H9 (cell line): ENCODE data around the gene NPLOC4. TPM values are rescaled to one million over a fixed set of nuclear protein-coding genes. Genes with fewer than 3 reads are reported as not detected.

ENCODE experiments used
- DNase-seq: peaks from one replicate; pipeline ENCODE4 v3.0.0-alpha.2; 2017
- H2AFZ ChIP-seq: one replicate; pipeline ENCODE4 v1.6.1; 2013; ENCODE audit warnings: mild to moderate bottlenecking, low read length, control low read depth, moderate library complexity
- H2AK5ac ChIP-seq: 2 replicates; pipeline ENCODE4 v1.6.1; 2013; ENCODE audit warnings: low read length, control low read depth, mixed read lengths; ENCODE audit not compliant: insufficient read length
- H2BK120ac ChIP-seq: one replicate; pipeline ENCODE4 v1.6.1; 2013; ENCODE audit warnings: low read depth, mild to moderate bottlenecking, low read length, control low read depth, inconsistent platforms; ENCODE audit not compliant: poor library complexity, severe bottlenecking
- H2BK12ac ChIP-seq: 2 replicates; pipeline ENCODE4 v1.6.1; 2013; ENCODE audit warnings: low read length, control low read depth, mixed read lengths, low read depth; ENCODE audit not compliant: insufficient read length
- H2BK15ac ChIP-seq: 2 replicates; pipeline ENCODE4 v1.6.1; 2013; ENCODE audit warnings: low read depth, low read length, control low read depth
- H2BK20ac ChIP-seq: one replicate; pipeline ENCODE4 v1.6.1; 2013; ENCODE audit warnings: low read depth, mild to moderate bottlenecking, low read length, control low read depth, inconsistent platforms; ENCODE audit not compliant: poor library complexity, severe bottlenecking
- H2BK5ac ChIP-seq: 2 replicates; pipeline ENCODE4 v1.6.1; 2013; ENCODE audit warnings: low read length, control low read depth, mixed read lengths; ENCODE audit not compliant: insufficient read length
- H3K14ac ChIP-seq: 2 replicates; pipeline ENCODE4 v1.6.1; 2013; ENCODE audit warnings: low read length, control low read depth; ENCODE audit not compliant: insufficient read depth
- H3K18ac ChIP-seq: 2 replicates; pipeline ENCODE4 v1.6.1; 2013; ENCODE audit warnings: low read depth, mild to moderate bottlenecking, mixed read lengths, low read length, control low read depth; ENCODE audit not compliant: insufficient read length
- H3K23ac ChIP-seq: 2 replicates; pipeline ENCODE4 v1.6.1; 2013; ENCODE audit warnings: low read length, control low read depth, mixed read lengths, low read depth; ENCODE audit not compliant: insufficient read length
- H3K23me2 ChIP-seq: 2 replicates; pipeline ENCODE4 v1.6.1; 2013; ENCODE audit warnings: low read depth, mild to moderate bottlenecking, mixed read lengths, low read length, control low read depth; ENCODE audit not compliant: insufficient read length, poor library complexity, severe bottlenecking
- H3K27ac ChIP-seq: 2 replicates; pipeline ENCODE4 v1.5.1; 2013; ENCODE audit warnings: low read length, control low read depth, mixed read lengths, low read depth; ENCODE audit not compliant: insufficient read length
- H3K27me3 ChIP-seq: 2 replicates; pipeline ENCODE4 v1.6.1; 2013; ENCODE audit warnings: low read length, control low read depth, inconsistent platforms; ENCODE audit not compliant: insufficient read depth
- H3K4ac ChIP-seq: 2 replicates; pipeline ENCODE4 v1.6.1; 2013; ENCODE audit warnings: low read depth, mild to moderate bottlenecking, control low read depth, inconsistent platforms, low read length, moderate library complexity
- H3K4me1 ChIP-seq: 2 replicates; pipeline ENCODE4 v1.6.1; 2013; ENCODE audit warnings: low read length, control low read depth, inconsistent platforms; ENCODE audit not compliant: insufficient read depth
- H3K4me2 ChIP-seq: 2 replicates; pipeline ENCODE4 v1.6.1; 2013; ENCODE audit warnings: low read length, control low read depth, mixed read lengths; ENCODE audit not compliant: insufficient read length, insufficient read depth
- H3K56ac ChIP-seq: 2 replicates; pipeline ENCODE4 v1.6.1; 2013; ENCODE audit warnings: low read depth, mild to moderate bottlenecking, mixed read lengths, low read length, control low read depth; ENCODE audit not compliant: insufficient read length
- H3K79me1 ChIP-seq: 2 replicates; pipeline ENCODE4 v1.6.1; 2013; ENCODE audit warnings: low read depth, mild to moderate bottlenecking, moderate library complexity, low read length, control low read depth, inconsistent platforms; ENCODE audit not compliant: insufficient read depth, poor library complexity, severe bottlenecking
- H3K79me2 ChIP-seq: 2 replicates; pipeline ENCODE4 v1.6.1; 2013; ENCODE audit warnings: low read length, control low read depth, inconsistent platforms; ENCODE audit not compliant: insufficient read depth
- H3K9ac ChIP-seq: 2 replicates; pipeline ENCODE4 v1.6.1; 2013; ENCODE audit warnings: low read length, control low read depth, mixed read lengths; ENCODE audit not compliant: insufficient read length; ENCODE audit errors: extremely low read depth
- H3K9me3 ChIP-seq: one replicate; pipeline ENCODE4 v1.6.1; 2013; ENCODE audit warnings: low read depth, low read length, inconsistent platforms; ENCODE audit not compliant: control insufficient read depth
- H3T11ph ChIP-seq: one replicate; pipeline ENCODE4 v1.6.1; 2013; ENCODE audit warnings: mild to moderate bottlenecking, low read length, control low read depth, inconsistent platforms
- H4K20me1 ChIP-seq: one replicate; pipeline ENCODE4 v1.6.1; 2013; ENCODE audit not compliant: control insufficient read depth, insufficient read length, insufficient read depth
- H4K5ac ChIP-seq: 2 replicates; pipeline ENCODE4 v1.6.1; 2013; ENCODE audit warnings: low read depth, mild to moderate bottlenecking, mixed read lengths, low read length, control low read depth; ENCODE audit not compliant: insufficient read length
- H4K8ac ChIP-seq: replicated peaks from 2 replicates; pipeline ENCODE4 v1.6.1; 2013; ENCODE audit warnings: low read length, control low read depth, mixed read lengths, low read depth; ENCODE audit not compliant: insufficient read length
- H4K91ac ChIP-seq: 2 replicates; pipeline ENCODE4 v1.6.1; 2013; ENCODE audit warnings: low read depth, mild to moderate bottlenecking, moderate library complexity, mixed read lengths, low read length, control low read depth; ENCODE audit not compliant: insufficient read length
- H3K27ac Mint-ChIP-seq, 3 experiments: 2 replicates in 2 of 3; 3 replicates in 1 of 3; pipeline ENCODE4 v1.8.0; 2020 to 2021; ENCODE audit warnings: mixed read lengths in 3 of 3, mild to moderate bottlenecking in 1 of 3, moderate library complexity in 1 of 3
- H3K27me3 Mint-ChIP-seq: 2 replicates; pipeline ENCODE4 v1.8.0; 2021; ENCODE audit warnings: low read depth, mild to moderate bottlenecking, moderate library complexity, mixed read lengths
- H3K36me3 Mint-ChIP-seq, 3 experiments: 2 replicates in 2 of 3; 3 replicates in 1 of 3; pipeline ENCODE4 v1.8.0; 2020 to 2021; ENCODE audit warnings: low read depth in 3 of 3, mixed read lengths in 3 of 3; ENCODE audit not compliant: insufficient read depth in 1 of 3
- H3K4me1 Mint-ChIP-seq, 2 experiments: 2 replicates each; pipeline ENCODE4 v1.8.0; 2020; ENCODE audit warnings: mixed read lengths in 2 of 2
- H3K4me3 Mint-ChIP-seq, 2 experiments: 2 replicates in 1 of 2; 3 replicates in 1 of 2; pipeline ENCODE4 v1.8.0; 2020 to 2021; ENCODE audit warnings: mild to moderate bottlenecking in 2 of 2, mixed read lengths in 2 of 2, moderate library complexity in 1 of 2
- H3K9me3 Mint-ChIP-seq, 2 experiments: 2 replicates in 1 of 2; 3 replicates in 1 of 2; pipeline ENCODE4 v1.8.0; 2020; ENCODE audit warnings: mild to moderate bottlenecking in 2 of 2, mixed read lengths in 2 of 2, moderate library complexity in 1 of 2
- CTCF ChIP-seq: fragments of 200-600 bp; sonication (generic); conservative IDR thresholded peaks from 3 replicates; pipeline ENCODE4 v1.8.0; 2021; ENCODE audit warnings: antibody characterized with exemption, mild to moderate bottlenecking
- WGBS: extraction: QIAGEN DNeasy Blood & Tissue Kit; methylation state at CpG from one replicate; pipeline ENCODE4 v1.1.7; 2013; ENCODE audit warnings: missing lambda C conversion rate, low lambda C conversion rate, mixed read lengths; ENCODE audit not compliant: insufficient read length; ENCODE audit errors: extremely low coverage; 5-methylcytosine and 5-hydroxymethylcytosine counted together
- total RNA-seq: library from RNA; stranded (reverse); gene quantifications from 2 replicates; pipeline ENCODE4 v1.2.1, GENCODE V29; 2021

NPLOC4 gene
- total RNA-seq, 1 experiment from 2014 or later = 103 TPM

- Histone ChIP-seq H3K27me3 (no peaks in the 10 kb centered on the region), H3K4me2 (peak overlapping the region; percentile 91), H2AK5ac (no peak overlapping the region), H3K79me2 (peaks cover 9% of the 10 kb centered on the region; the same call in 1 of the 2 replicates), H4K91ac (no peak overlapping the region), H2AFZ (no peak overlapping the region), H2BK15ac (no peak overlapping the region), H4K20me1 (no peaks in the 10 kb centered on the region), H3K4ac (no peak overlapping the region), H3K27ac (no peak overlapping the region), H3K23ac (no peak overlapping the region), H2BK12ac (no peak overlapping the region), H3K18ac (no peak overlapping the region), H3K23me2 (peaks cover 10% of the 10 kb centered on the region), H3K9me3 (no peaks in the 10 kb centered on the region), H2BK20ac (no peak overlapping the region), H2BK120ac (no peak overlapping the region), H2BK5ac (no peak overlapping the region), H3T11ph (no peak overlapping the region), H3K79me1 (peaks cover 8% of the 10 kb centered on the region), H3K9ac (peak overlapping the region; percentile 71), H3K4me1 (no peaks in the 10 kb centered on the region), H3K14ac (no peak overlapping the region), H3K56ac (no peak overlapping the region), H4K5ac (no peak overlapping the region), H4K8ac (no peak overlapping the region)
- H3K9me3 Mint-ChIP-seq = no peaks in the 10 kb centered on the region
- peak overlapping the region; percentile 86 to 89 for H3K4me3 Mint-ChIP-seq
- DNase-seq = no peak
- TF ChIP-seq CTCF = no peak
- H3K27ac Mint-ChIP-seq = peak overlapping the region in 2 of 3 experiments; percentile 62 to 74; a peak in 4 of 7 replicates
- H3K36me3 Mint-ChIP-seq = peaks cover 13 to 37% (median 29%) of the 10 kb centered on the region in 3 experiments
- H3K27me3 Mint-ChIP-seq = no peaks in the 10 kb centered on the region
- WGBS = no CpG with 5 or more reads among the region's 19 CpGs
- H3K4me1 Mint-ChIP-seq = peaks cover 14 to 20% of the 10 kb centered on the region in 2 experiments
These were observed 45.8 kb upstream of the NPLOC4 start for GRCh38 chr17:81682565-81683207.
